GM20000 (cell line): ENCODE data around the gene ABHD17C.

Experiments used
- DNase-seq: peaks from one replicate; pipeline ENCODE4 v3.0.0; 2012; ENCODE audit warnings: low spot score
- TF ChIP-seq, protein P1 (sequence below): IDR thresholded peaks from 2 replicates; pipeline ENCODE4 v1.5.1; 2012; ENCODE audit warnings: mild to moderate bottlenecking, control low read depth; ENCODE audit errors: extremely low read depth, missing control alignments

The ABHD17C gene

DNA sequence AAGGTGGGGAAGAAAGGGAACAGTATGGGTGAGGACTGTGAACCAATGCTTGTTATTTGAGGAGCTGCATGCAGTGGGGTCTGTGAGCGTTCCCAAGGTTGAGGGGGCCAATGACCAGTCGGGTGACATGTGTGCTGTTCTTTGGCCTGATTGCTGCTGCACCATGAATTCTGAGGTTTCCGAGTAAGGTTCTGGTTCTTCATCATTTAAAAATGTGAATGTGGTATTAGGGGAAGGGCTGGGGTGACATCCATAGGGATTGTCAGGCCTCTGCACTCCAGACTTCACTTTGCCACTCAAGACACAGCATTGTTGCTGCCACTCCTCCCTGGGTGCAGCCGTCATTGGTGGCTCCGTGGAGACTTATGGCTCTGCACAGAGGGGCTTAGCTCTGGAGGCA is 32.5 kb downstream of the ABHD17C start:
- TF ChIP-seq, protein P1, sequence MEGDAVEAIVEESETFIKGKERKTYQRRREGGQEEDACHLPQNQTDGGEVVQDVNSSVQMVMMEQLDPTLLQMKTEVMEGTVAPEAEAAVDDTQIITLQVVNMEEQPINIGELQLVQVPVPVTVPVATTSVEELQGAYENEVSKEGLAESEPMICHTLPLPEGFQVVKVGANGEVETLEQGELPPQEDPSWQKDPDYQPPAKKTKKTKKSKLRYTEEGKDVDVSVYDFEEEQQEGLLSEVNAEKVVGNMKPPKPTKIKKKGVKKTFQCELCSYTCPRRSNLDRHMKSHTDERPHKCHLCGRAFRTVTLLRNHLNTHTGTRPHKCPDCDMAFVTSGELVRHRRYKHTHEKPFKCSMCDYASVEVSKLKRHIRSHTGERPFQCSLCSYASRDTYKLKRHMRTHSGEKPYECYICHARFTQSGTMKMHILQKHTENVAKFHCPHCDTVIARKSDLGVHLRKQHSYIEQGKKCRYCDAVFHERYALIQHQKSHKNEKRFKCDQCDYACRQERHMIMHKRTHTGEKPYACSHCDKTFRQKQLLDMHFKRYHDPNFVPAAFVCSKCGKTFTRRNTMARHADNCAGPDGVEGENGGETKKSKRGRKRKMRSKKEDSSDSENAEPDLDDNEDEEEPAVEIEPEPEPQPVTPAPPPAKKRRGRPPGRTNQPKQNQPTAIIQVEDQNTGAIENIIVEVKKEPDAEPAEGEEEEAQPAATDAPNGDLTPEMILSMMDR, result no peak
- DNase-seq, result no peak

DNA sequence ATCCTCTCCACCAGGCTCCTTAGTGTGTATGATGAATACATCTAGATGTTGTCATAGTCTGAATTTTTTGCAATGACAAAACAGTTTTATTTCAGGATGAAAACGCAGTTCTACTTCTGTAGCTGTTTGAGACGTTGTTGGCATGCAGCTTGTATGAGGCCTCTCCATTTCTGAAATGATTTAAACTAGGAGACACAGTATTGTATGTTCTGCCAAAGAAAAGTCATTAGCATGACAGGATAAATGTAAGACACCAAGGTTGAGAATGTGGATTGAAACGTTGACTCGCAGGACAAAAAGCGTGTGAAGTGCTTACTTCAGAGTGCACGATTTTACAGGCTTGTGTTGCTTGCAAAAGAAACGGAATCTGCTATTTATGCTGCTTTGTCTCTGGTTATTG is 35.3 kb downstream of the ABHD17C start:
- no peak for DNase-seq
- TF ChIP-seq, protein P1, result no peak

DNA sequence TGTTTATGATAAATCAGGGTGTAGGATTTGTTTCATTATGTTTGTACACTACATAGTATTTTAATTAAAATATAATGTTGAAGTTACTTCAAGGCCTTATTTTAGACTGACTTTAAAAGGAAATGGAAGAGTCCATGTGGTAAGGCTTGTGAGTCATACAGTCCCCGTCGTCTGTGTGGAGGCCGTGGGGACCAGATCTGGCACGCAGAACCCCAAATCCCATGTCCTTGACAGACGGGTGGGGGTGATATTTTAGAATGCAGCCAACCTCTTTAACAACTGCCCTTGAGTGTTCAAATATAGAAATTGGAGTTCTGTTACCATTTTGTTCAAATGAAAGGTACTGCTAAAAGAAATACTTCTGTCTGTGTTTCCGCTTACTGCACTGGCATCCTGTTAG is 35.8 kb downstream of the ABHD17C start:
- DNase-seq, result no peak
- TF ChIP-seq, protein P1, result no peak

DNA sequence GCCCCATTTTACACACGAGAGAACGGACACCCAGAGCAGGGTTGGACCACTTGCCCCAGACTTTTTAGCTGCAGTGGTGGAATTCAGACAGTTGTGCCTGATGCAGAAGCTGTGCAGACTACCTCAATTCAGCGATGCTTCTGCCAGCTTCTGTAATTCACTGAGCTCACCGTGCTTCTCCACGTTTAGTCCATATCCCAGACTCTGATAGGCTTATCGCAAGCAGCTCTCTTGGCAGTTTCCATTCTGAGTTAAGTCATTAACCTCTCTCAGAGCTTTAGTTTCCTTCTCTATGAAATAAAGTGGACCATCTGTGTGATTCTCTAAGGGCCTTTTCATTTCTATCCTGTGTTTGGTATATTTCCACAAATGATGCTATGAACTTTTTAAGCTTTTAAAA is 37.1 kb downstream of the ABHD17C start:
- TF ChIP-seq, protein P1, result no peak
- no peak for DNase-seq

DNA sequence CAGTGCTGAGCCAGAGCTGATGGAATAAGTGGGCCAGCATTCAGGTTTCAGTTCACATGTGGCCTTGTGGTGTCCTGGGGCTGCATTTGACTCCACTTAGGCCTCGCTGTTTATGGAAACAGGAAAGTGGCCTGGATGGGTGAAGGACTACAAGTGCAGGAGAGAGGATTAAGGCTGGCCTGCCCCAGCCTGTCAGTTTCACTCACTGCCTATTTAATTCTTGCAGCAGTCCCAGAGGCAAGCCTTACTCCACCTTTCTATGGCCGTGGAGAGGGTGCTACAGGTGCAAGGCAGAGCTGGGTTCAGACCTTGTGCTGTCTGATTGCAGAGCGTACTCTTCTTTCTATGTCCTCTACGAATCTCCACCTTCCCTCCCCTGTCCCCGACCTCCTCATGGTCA is 37.7 kb downstream of the ABHD17C start:
- TF ChIP-seq, protein P1, result no peak
- DNase-seq, result no peak

DNA sequence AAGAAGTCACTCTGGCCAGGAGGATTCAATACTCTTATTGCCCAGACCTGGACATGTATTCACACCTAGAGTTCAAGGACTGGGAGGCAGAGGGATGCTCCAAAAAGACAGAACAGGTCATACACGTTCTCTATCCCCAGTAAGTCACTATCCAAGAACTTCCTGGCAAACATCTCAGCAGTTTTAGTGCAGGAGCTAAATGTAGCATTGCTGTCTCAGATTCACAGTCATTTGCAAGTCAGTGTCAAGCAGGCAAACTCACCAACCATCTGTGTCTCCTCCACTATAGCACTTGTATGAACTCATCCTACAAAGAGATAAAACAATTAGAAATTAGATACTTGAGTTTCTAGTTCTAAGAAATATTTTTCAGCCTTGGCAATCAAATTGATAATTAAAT is 38.4 kb downstream of the ABHD17C start:
- DNase-seq, result no peak
- TF ChIP-seq, protein P1, result no peak

DNA sequence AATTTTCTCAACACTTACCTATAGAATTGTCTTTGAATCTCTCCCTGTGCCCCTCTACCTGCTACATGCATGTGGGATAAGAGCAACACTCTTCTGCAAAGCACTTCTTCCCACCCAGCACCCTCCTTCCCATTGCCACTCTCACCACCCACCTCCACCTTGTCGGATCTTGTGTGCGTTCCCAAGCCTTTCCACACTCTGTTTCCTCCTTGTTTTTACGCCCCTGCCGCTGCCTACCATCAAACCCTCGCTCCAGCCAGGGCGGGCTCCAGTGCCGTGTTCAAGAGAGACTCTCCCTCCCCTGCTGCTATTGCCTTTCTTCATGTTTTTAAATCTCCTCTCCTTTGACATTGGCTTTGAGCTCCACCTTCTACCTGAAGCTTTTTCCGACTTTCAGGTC is 40.2 kb downstream of the ABHD17C start:
- DNase-seq, result no peak
- TF ChIP-seq, protein P1, result no peak
